Inflammatory macrophage treated with lipopolysaccharide for 4 hours (primary cell): ENCODE results near the gene PTPN20.

ENCODE experiments used
- DNase-seq: peaks from one replicate; pipeline ENCODE4 v3.0.0-alpha.2; 2020

The PTPN20 gene

GRCh38 chr10:47049056-47049851 is 138.0 kb downstream of the PTPN20 start:
- DNase-seq = no peak

GRCh38 chr10:47049906-47050305 is 138.7 kb downstream of the PTPN20 start:
- DNase-seq = no peak

- DNase-seq = no peak
These were observed 139.6 kb downstream of the PTPN20 start for GRCh38 chr10:47050618-47051455.

- DNase-seq = no peak
These were observed 140.6 kb downstream of the PTPN20 start for GRCh38 chr10:47051741-47052238.
